HG03565 (cell line): ENCODE data around the gene MAP2.
"Not testable (repeated sequence)": the region's sequence is repeated elsewhere in the genome, so short reads cannot be mapped to it uniquely, and the experiment has no call there.

Experiments
- ATAC-seq: cut with Tn5 transposase; IDR thresholded peaks from one replicate; pipeline ENCODE4 v1.9.1; 2021; ENCODE audit warnings: mild to moderate bottlenecking, moderate library complexity; ENCODE audit not compliant: unreplicated experiment

The MAP2 gene

DNA sequence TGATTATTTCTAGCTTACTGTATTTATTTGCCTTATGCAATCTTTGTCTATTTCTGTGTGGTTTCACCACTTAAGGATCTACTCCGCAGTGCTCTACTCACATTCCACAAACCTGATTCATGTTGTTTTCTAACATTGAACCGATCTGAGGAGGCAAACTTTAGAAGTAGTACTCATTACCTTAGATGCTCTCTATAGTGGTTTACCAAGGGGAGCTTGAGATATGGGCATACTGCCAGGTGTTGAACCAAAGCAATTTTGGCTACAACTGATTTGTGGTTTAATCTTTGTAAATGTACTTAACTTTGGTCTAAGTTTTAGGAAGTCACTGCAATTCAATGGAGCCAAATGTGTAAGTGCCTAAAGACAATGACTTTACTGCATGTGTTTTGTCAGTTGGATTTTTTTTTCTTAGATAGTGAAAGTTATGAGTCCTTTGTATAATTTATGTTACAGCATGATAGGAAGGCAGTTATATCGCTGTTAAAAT, 50.1 kb downstream of the MAP2 start:
- no peak for ATAC-seq

DNA sequence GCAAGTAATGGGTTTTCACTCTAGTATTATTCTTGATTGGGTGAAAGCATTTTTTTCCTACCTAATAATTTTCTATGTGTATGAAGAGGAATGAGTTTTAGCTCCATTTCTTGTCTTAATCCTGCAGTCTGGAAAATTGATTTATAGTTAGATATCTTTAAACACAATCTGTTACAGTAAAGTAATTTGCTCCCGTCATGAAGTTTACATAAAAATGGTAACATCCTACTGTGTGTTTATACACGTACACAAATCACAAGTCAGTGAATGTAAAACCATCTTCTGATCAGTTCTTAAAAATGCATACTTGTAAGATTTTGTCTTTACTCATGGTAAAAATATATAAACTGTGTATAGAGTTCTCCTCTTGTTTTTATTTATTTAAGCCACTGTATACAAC, 51.1 kb downstream of the MAP2 start:
- no peak for ATAC-seq

- ATAC-seq: no peak
These were observed 52.7 kb downstream of the MAP2 start for GRCh38 chr2:209476367-209477208.

DNA sequence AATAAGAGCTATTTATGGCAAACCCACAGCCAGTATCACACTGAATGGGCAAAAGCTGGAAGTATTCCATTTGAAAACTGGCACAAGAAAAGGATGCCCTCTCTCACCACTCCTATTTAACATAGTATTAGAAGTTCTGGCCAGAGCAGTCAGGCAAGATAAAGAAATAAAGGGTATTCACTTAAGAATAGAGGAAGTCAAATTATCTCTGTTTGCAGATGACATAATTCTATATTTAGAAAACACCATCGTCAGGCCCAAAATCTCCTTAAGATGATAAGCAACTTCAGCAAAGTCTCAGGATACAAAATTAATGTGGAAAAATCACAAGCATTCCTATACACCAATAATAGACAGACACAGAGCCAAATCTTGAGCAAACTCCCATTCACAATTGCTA, 68.4 kb downstream of the MAP2 start:
- ATAC-seq: not testable (repeated sequence)

DNA sequence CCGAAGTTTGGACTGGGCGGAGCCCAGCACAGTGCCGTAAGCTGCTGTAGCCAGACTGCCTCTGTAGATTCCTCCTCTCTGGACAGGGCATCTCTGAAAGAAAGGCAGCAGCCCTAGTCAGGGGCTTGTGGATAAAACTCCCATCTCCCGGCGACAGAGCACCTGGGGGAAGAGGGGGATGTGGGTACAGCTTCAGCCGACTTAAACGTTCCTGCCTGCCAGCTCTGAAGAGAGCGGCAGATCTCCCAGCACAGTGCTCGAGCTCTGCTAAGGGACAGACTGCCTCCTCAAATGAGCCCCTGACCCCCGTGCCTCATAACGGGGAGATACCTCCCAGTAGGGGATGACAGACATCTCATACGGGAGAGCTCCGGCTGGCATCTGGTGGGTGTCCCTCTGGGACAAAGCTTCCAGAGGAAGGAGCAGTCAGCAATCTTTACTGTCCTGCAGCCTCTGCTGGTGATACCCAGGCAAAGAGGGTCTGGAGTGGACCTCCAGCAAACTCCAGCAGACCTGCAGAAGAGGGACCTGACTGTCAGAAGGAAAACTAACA, 71.3 kb downstream of the MAP2 start:
- ATAC-seq: not testable (repeated sequence)

DNA sequence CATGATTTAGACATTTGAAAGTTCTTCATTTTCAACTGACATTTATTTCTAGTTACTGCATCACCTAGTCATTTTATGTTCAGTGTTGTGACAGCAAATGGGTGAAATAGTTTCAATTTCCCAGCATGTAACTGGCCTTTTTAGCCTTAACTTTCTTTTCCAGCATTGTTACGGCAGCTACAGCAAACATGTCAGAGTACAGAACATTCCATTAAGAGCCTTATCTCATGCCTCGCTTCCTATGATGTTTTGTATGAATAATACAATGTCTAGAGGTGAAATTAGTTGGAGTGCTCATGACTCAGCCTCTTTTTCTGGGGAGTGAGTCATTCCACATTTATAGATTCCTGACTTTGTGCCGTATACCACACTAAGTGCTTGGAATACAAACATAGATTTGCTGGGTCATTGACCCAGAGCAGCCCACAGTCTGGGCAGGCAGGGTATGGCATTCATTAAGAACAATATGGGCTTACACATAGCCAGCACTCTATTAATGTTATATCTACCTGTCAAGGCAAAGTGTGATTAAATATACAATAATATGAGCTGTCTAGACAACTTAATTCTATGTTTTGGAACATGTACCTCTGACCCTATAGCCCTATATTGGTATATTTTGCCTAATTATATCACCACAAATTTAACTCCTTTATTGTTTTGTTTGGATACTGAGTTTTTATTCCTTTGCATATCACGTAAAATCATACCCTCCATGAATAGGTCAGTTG, 72.2 kb downstream of the MAP2 start:
- ATAC-seq: no peak

GRCh38 chr2:209496586-209496982, 72.7 kb downstream of the MAP2 start:
- no peak for ATAC-seq

- no peak for ATAC-seq
These were observed 74.8 kb downstream of the MAP2 start for GRCh38 chr2:209498614-209499013.

DNA sequence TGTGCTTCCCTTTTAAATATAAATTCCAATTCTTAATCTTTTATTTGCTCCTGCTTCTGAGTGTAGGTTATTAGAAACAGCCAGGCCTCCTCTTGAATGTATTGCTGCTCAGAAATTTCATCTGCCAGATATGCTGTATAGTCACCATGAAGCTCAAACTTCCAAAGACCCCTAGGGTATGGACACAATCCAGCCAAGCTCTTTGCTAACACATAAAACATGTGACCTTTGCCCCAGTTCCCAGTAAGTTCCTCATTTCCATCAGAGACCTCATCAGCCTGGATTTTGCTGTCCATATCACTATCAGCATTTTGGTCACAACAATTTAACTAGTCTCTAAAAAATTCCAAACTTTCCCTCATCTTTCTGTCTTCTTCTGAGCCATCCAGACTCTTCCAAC, 75.2 kb downstream of the MAP2 start:
- ATAC-seq: no peak

DNA sequence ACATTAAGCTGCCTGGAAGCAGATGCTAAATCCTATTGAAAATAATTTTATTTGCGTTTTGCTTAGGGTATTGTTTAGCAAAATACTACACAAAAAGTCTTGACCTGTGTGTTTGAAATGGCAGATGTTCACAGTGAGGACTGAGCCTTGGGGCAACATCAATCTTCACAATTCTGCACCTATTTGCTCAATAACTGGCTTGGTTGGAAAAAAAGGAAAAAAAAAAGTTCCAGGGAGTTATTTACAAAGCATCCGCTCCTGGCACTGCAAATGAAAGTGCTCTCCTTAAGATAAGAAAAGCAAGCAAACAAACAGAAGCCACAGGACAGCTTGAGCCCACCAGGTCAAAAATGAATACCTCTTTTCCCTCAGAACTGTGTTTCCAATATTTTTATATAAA, 77.7 kb downstream of the MAP2 start:
- ATAC-seq: no peak

DNA sequence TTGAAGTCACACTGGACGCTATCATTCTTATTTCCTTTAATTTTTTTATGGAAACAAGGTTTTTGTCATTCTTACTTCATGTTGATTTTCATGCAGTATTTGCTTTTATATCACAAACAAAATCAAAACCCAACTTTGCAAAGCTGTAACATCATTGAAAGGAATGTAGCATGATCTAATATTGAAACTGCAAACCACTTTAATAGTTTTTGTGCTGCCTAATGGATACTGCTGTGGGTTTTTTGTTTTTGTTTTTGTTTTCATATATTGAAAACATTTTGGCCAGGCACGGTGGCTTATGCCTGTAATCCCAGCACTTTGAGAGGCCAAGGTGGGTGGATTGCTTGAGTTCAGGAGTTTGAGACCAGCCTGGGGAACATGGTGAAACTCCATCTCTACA, 81.6 kb downstream of the MAP2 start:
- peak; percentile 78 for ATAC-seq

DNA sequence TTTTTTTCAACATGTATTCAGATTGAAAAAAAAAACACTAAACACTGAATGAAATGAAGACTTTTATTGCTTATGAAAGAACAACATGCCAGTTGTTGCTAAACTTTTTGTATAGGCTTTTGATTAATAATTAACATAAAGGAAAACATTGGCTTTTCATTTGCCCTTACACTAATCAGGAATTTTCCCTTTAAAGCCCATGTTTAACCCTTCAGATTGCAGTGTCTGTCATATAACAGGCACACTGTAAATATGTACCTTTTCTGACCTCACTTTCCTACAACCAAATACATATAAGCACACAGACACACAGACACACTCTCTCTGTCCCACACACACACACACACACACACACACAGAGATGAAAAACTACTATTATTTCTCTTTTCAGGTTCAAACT, 84.4 kb downstream of the MAP2 start:
- ATAC-seq: no peak

- no peak for ATAC-seq
These were observed 87.8 kb downstream of the MAP2 start for GRCh38 chr2:209511637-209512036.

- ATAC-seq: no peak
These were observed 89.1 kb downstream of the MAP2 start for GRCh38 chr2:209512971-209513370.

DNA sequence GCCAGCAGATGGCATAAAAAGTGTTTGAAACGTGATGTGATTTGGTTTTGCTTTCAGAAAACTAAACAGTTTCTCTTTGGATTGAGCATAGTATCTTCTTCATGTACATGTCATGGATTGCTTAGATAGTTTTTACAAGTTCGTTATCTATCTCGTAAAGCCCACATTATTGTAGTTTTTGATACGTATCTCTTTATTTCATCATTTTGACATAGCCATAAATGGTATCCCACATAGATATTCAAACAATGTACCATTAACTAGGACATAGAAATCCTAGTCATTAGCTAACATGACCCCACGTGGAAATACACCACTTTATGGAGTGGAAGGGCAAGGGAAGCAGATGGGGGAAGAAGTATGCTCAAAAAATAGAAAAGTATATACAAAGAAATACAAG, 93.6 kb downstream of the MAP2 start:
- ATAC-seq: no peak

DNA sequence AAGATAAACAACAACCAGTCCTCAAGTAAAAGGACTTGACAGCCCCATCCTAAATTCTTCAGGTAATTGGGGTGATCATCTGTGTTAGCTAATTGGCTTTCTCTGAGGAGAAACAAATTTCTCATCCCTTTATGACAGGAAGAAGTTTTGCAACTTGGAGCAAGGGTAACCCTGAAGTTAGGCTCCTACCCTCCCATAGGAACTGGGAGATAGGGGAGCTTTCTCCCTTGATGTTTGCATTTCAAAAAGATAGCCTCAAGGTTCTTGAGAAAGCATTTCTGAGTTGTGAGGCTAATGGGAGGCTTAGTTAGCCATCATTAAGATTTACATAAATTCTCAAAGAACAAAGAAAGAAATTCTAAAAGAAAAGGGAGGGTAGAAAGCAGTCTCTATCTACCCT, 95.4 kb downstream of the MAP2 start:
- ATAC-seq: no peak

GRCh38 chr2:209519906-209520305, 96.1 kb downstream of the MAP2 start:
- ATAC-seq: no peak

DNA sequence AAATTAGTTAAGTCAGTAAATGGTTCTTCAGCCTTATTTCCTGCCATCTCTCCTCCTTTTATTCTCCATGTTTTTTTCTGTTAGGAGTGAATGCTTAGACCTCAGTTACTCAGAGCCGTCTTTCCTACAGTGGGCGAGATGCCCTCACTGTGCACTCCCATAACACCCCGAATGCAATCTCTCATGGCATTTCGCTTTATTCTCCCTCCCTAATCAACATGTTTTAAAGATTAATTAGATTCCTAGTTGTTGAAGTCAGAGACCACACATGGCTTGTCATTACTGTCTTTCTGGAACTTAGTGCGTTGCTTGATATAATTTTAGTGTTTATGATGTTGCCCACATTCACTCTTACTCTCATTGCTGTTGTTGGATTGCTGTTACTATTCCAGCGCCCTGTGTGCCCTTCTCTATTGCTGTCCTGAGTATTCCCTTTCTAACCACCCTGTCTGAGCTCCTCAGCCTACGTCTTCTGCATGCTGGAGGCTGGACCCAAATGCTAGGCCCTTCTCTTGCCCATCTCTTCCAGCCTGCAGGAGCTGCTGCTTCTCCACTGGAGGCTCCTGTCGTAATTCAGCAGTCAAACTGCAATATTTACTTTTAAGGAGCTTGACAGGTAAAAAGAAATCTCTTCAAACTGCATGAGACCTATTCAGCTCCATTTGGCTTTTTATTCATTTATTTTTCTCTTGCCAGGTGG, 99.3 kb downstream of the MAP2 start:
- ATAC-seq: no peak

GRCh38 chr2:209523867-209524266, 100.0 kb downstream of the MAP2 start:
- ATAC-seq: peak; percentile 55

GRCh38 chr2:209525331-209525730, 101.5 kb downstream of the MAP2 start:
- no peak for ATAC-seq

DNA sequence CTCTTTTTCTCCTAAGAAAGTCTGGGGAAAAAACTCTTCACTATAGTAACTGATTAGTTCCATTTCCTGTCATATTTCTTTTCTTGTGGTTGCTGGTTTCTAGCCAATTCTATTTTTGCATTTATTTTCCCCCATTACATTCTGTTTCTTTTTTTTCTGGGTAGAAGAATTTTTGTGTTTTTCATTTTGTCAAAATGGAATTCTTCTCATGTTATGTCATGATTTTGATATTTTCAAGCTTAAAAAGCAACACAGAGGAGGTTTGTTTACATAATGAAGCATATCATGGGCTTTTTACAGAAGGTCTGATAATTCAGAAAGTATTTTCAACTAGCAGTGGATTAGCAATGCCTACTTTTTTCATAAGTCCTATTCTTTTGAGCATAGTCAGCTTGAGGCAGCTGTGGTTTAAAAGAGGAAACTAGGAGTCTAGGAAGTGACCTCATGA, 102.0 kb downstream of the MAP2 start:
- ATAC-seq: no peak
